B cell (primary cell): ENCODE results near the gene ZNF428. TPM values are rescaled to one million over a fixed set of nuclear protein-coding genes. Genes with fewer than 3 reads are reported as not detected.

Experiments used
- ATAC-seq: fragments of 200-7000 bp; cut with Tn5 transposase; one replicate; pipeline ENCODE4 v1.10.0; 2021; ENCODE audit warnings: low read depth, mild to moderate bottlenecking, moderate number of reproducible peaks, moderate library complexity
- CTCF ChIA-PET: fragments of 350-600 bp; sonication (Branson Sonifier 250); formaldehyde crosslinking; loops from one replicate; lab custom pipeline; 2021; ENCODE audit warnings: antibody characterized with exemption, inconsistent platforms; lab: Charles Lee
- POLR2A ChIA-PET: fragments of 350-600 bp; sonication (Branson Sonifier 250); formaldehyde crosslinking; loops from one replicate; lab custom pipeline; 2021; ENCODE audit warnings: antibody characterized with exemption; lab: Charles Lee
- DNase-seq: peaks from one replicate; pipeline ENCODE4 v3.0.0; 2013
- H2AFZ ChIP-seq: 2 replicates; pipeline ENCODE4 v1.6.1; 2012; ENCODE audit warnings: mild to moderate bottlenecking, low read depth, low read length; ENCODE audit not compliant: insufficient read depth, poor library complexity, severe bottlenecking
- H3K27ac ChIP-seq, 2 donors: 1 replicate in 1 of 2; 2 replicates in 1 of 2; pipeline ENCODE4 v1.5.1; 2012 to 2013; ENCODE audit warnings: low read length in 2 of 2, mild to moderate bottlenecking in 2 of 2, moderate library complexity in 1 of 2
- H3K27me3 ChIP-seq, 4 experiments: fragments of 200-600 bp in 1 of 4; sonication (generic) in 1 of 4; replicated peaks in 1 of 4; 1 replicate in 2 of 4; 2 replicates in 2 of 4; pipeline versions ENCODE4 v1.6.1 to v1.7.0; 2013 to 2016; ENCODE audit warnings: low read length in 3 of 4, mild to moderate bottlenecking in 2 of 4, mixed read lengths in 1 of 4, moderate library complexity in 1 of 4; ENCODE audit not compliant: insufficient read depth in 4 of 4, control insufficient read depth in 3 of 4; ENCODE audit errors: control extremely low read depth in 1 of 4
- H3K36me3 ChIP-seq, 2 experiments: replicated peaks in 1 of 2; 1 replicate in 1 of 2; 2 replicates in 1 of 2; pipeline versions ENCODE4 v1.6.1 to v1.7.1; 2013; ENCODE audit warnings: low read length in 1 of 2; ENCODE audit not compliant: insufficient read depth in 2 of 2, control insufficient read depth in 1 of 2; ENCODE audit errors: control extremely low read depth in 1 of 2, extremely low read depth in 1 of 2
- H3K4me1 ChIP-seq, 2 donors: fragments of 200-600 bp in 1 of 2; sonication (generic) in 1 of 2; 1 replicate in 1 of 2; 2 replicates in 1 of 2; pipeline versions ENCODE4 v1.5.1 to v1.6.1; 2013 to 2017; ENCODE audit warnings: low read length in 2 of 2; ENCODE audit not compliant: control insufficient read depth in 2 of 2, insufficient read depth in 2 of 2
- H3K4me2 ChIP-seq: replicated peaks from 2 replicates; pipeline ENCODE3; 2012; ENCODE audit warnings: mild to moderate bottlenecking, low read depth, low read length; ENCODE audit not compliant: poor library complexity, severe bottlenecking
- H3K4me3 ChIP-seq, 5 experiments: fragments of 200-600 bp in 1 of 5; sonication (generic) in 1 of 5; 1 replicate in 3 of 5; 2 replicates in 2 of 5; pipeline versions ENCODE4 v1.5.1 to v1.7.0; 2011 to 2016; ENCODE audit warnings: low read length in 4 of 5, mild to moderate bottlenecking in 4 of 5, low read depth in 2 of 5, control low read depth in 1 of 5, moderate library complexity in 1 of 5; ENCODE audit not compliant: insufficient read depth in 1 of 5; ENCODE audit errors: control extremely low read depth in 1 of 5, extremely low read depth in 1 of 5
- H3K79me2 ChIP-seq: fragments of 200-600 bp; sonication (generic); one replicate; pipeline ENCODE4 v1.6.0; 2016; ENCODE audit warnings: low read length; ENCODE audit not compliant: control insufficient read depth, insufficient read depth
- H3K9ac ChIP-seq: fragments of 200-600 bp; sonication (generic); 2 replicates; pipeline ENCODE4 v1.6.1; 2017; ENCODE audit warnings: mild to moderate bottlenecking, low read length, moderate library complexity
- H3K9me3 ChIP-seq, 3 donors: one replicate each; pipeline versions ENCODE4 v1.6.1 to v1.7.1; 2013; ENCODE audit warnings: low read length in 2 of 3; ENCODE audit not compliant: control insufficient read depth in 2 of 3, insufficient read depth in 1 of 3; ENCODE audit errors: control extremely low read depth in 1 of 3
- H4K20me1 ChIP-seq: 2 replicates; pipeline ENCODE4 v1.6.0; 2012; ENCODE audit warnings: mild to moderate bottlenecking, low read length; ENCODE audit not compliant: insufficient read depth, control insufficient read depth, poor library complexity, severe bottlenecking
- H3K27ac Mint-ChIP-seq: one replicate; pipeline ENCODE4 v1.8.0; 2021; ENCODE audit warnings: mixed read lengths
- H3K27me3 Mint-ChIP-seq: one replicate; pipeline ENCODE4 v1.8.0; 2021; ENCODE audit warnings: mixed read lengths
- H3K4me1 Mint-ChIP-seq: one replicate; pipeline ENCODE4 v1.8.0; 2021; ENCODE audit warnings: mixed read lengths
- H3K4me3 Mint-ChIP-seq: one replicate; pipeline ENCODE4 v1.8.0; 2021; ENCODE audit warnings: mixed read lengths
- H3K9me3 Mint-ChIP-seq: one replicate; pipeline ENCODE4 v1.8.0; 2022; ENCODE audit warnings: mixed read lengths; ENCODE audit not compliant: insufficient read depth
- EZH2 ChIP-seq: IDR thresholded peaks from 2 replicates; pipeline ENCODE4 v1.6.1; 2012; ENCODE audit warnings: borderline replicate concordance, low read depth, mild to moderate bottlenecking, moderate library complexity, low read length; ENCODE audit not compliant: insufficient read depth, poor library complexity, severe bottlenecking
- WGBS: methylation state at CpG from one replicate; pipeline ENCODE4 v1.1.5; 2013; ENCODE audit warnings: missing lambda C conversion rate; ENCODE audit not compliant: insufficient coverage; 5-methylcytosine and 5-hydroxymethylcytosine counted together
- intact Hi-C: fragments of 100-400 bp; cut with micrococcal nuclease; formaldehyde crosslinking; loops from one replicate; pipeline ENCODE4 v1.10.0; 2022
- polyA plus RNA-seq: library from polyadenylated mRNA; depleted of rRNA; stranded (reverse); fragments of >200 nt; gene quantifications from 2 replicates; pipeline ENCODE4 v1.2.3, GENCODE V29; 2012
- total RNA-seq, 2 donors: library from RNA; stranded (reverse); fragments of 120-200 nt in 1 of 2; gene quantifications; 1 replicate in 1 of 2; 2 replicates in 1 of 2; pipeline versions ENCODE4 v1.2.3 to v1.2.4, GENCODE V29; 2013 to 2022
- TF ChIP-seq, protein P1 (sequence below): fragments of 200-600 bp; IDR thresholded peaks from one replicate; pipeline ENCODE4 v1.8.0; 2022; ENCODE audit warnings: antibody characterized with exemption, mild to moderate bottlenecking

Gene ZNF428
- total and polyA plus RNA-seq, 2 donors (not counting 1 experiment from before 2014, with no cell fraction given): 16.9 to 19.7 TPM

DNA sequence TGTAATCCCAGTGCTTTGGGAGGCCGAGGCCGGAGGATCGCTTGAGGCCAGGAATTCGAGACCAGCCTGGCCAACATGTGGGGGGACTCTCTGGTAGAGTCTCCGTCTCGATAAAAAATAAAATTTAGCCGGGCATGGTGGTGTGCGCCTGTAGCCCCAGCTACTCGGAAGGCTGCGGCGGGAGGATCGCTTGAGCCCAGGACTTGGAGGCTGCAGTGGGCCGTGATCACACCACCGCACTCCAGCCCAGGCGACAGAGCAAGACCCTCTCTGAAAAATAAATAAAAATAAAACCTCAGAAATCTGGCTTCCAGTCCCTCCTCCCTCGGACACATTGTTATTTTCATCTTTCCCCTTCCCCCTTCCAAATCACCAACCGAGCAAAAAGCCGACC is 23.8 kb downstream of the ZNF428 start:
- DNase-seq: no peak

More for the DNA sequence above, 23.8 kb downstream of the ZNF428 start:
- Histone ChIP-seq H3K9ac (peak overlapping the region; percentile 74), H2AFZ (peak overlapping the region; percentile 87), H3K27me3 (no peaks in the 10 kb centered on the region), H3K79me2 (peaks cover 61% of the 10 kb centered on the region), H3K4me1 (peaks cover 16 to 42% of the 10 kb centered on the region in 2 donors), H3K4me2 (peak overlapping the region; percentile 79), H3K4me3 (peak overlapping the region; percentile 61 to 88 (median 73)), H4K20me1 (peaks cover 5% of the 10 kb centered on the region), H3K27ac (peak overlapping the region; percentile 95 to 97), H3K36me3 (peaks cover 0 to 34% of the 10 kb centered on the region in 2 experiments), H3K9me3 (no peaks in the 10 kb centered on the region)
- ChIA-PET POLR2A (interaction anchor here (0.8 to 2.2 kb wide), 6 partner anchors 11 to 40 kb away, joined by 3 to 15 read pairs (median 3); partner anchors contain the start of genes PINLYP and XRCC1), CTCF (interaction anchor here (0.7 to 7.5 kb wide), 20 partner anchors 11 to 163 kb away, joined by 3 to 126 read pairs (median 4); partner anchors contain the start of genes PINLYP, XRCC1 and ZNF575)
- no peaks in the 10 kb centered on the region for H3K27me3 Mint-ChIP-seq
- ATAC-seq: peak; percentile 8
- peak overlapping the region; percentile 98 for H3K4me3 Mint-ChIP-seq
- intact Hi-C loops: no loop called here
- 4% methylated on average over 14 of the region's 18 CpGs for WGBS
- no peaks in the 10 kb centered on the region for H3K9me3 Mint-ChIP-seq
- no peak for TF ChIP-seq EZH2
- TF ChIP-seq, protein P1, sequence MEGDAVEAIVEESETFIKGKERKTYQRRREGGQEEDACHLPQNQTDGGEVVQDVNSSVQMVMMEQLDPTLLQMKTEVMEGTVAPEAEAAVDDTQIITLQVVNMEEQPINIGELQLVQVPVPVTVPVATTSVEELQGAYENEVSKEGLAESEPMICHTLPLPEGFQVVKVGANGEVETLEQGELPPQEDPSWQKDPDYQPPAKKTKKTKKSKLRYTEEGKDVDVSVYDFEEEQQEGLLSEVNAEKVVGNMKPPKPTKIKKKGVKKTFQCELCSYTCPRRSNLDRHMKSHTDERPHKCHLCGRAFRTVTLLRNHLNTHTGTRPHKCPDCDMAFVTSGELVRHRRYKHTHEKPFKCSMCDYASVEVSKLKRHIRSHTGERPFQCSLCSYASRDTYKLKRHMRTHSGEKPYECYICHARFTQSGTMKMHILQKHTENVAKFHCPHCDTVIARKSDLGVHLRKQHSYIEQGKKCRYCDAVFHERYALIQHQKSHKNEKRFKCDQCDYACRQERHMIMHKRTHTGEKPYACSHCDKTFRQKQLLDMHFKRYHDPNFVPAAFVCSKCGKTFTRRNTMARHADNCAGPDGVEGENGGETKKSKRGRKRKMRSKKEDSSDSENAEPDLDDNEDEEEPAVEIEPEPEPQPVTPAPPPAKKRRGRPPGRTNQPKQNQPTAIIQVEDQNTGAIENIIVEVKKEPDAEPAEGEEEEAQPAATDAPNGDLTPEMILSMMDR: no peak
- peaks cover 46% of the 10 kb centered on the region for H3K4me1 Mint-ChIP-seq
- peak overlapping the region; percentile 99 for H3K27ac Mint-ChIP-seq
